HepG2 (cell line): ENCODE measurements around the gene PREX1. TPM values are rescaled to one million over a fixed set of nuclear protein-coding genes. Genes with fewer than 3 reads are reported as not detected.

Experiments
- ATAC-seq: fragments of 200-7000 bp; cut with Tn5 transposase; 3 replicates; pipeline ENCODE4 v1.9.1; 2020; ENCODE audit warnings: mild to moderate bottlenecking, moderate library complexity
- BruUV-seq: library from RNA; stranded (reverse); fragments of 400-500 nt; replicated peaks from 2 replicates; lab custom pipeline; 2021; lab: Mats Ljungman, UMichigan
- CTCF ChIA-PET: fragments of 300-600 bp; formaldehyde crosslinking; extraction: SDS; loops from one replicate; lab custom pipeline; 2021; ENCODE audit warnings: low total read pairs, inconsistent platforms, low intra/inter-chr PET ratio; lab: Yijun Ruan, JAX
- POLR2A ChIA-PET: fragments of 350-600 bp; sonication (Branson Sonifier 250); formaldehyde crosslinking; loops from one replicate; lab custom pipeline; 2020; ENCODE audit warnings: antibody characterized with exemption, inconsistent platforms; lab: Yijun Ruan, JAX
- DNase-seq: peaks from one replicate; pipeline ENCODE4 v3.0.0-alpha.2; 2015; ENCODE audit warnings: low spot score
- FAIRE-seq: peaks from 3 replicates; lab custom pipeline; 2011; peaks lifted over from hg19 to GRCh38; lab: Jason Lieb, UNC
- H2AFZ ChIP-seq: one replicate; pipeline ENCODE4 v1.6.1; 2011; ENCODE audit warnings: low read length, inconsistent platforms
- H3K27ac ChIP-seq: fragments of 300-600 bp; 3 replicates; pipeline ENCODE4 v1.8.0; 2011; ENCODE audit warnings: mixed run types, mild to moderate bottlenecking, mixed read lengths, low read length, inconsistent platforms; ENCODE audit not compliant: insufficient read depth; ENCODE audit errors: extremely low read length
- H3K27me3 ChIP-seq, 2 experiments: fragments of 200-600 bp in 1 of 2; 2 replicates in 1 of 2; 3 replicates in 1 of 2; pipeline versions ENCODE4 v1.6.0 to v1.8.0; 2011; ENCODE audit warnings: low read length in 2 of 2, mild to moderate bottlenecking in 2 of 2, moderate library complexity in 2 of 2, inconsistent platforms in 1 of 2; ENCODE audit not compliant: insufficient read depth in 2 of 2, control insufficient read depth in 1 of 2
- H3K36me3 ChIP-seq, 2 experiments: fragments of 200-600 bp in 1 of 2; replicated peaks in 1 of 2; 2 replicates in 1 of 2; 3 replicates in 1 of 2; pipeline versions ENCODE4 v1.5.1 to v1.8.0; 2011; ENCODE audit warnings: low read length in 2 of 2, inconsistent platforms in 1 of 2; ENCODE audit not compliant: insufficient read depth in 2 of 2, control insufficient read depth in 1 of 2
- H3K4me1 ChIP-seq: 2 replicates; pipeline ENCODE4 v1.5.1; 2012; ENCODE audit warnings: low read length, inconsistent platforms; ENCODE audit not compliant: insufficient read depth
- H3K4me2 ChIP-seq: 2 replicates; pipeline ENCODE4 v1.6.0; 2011; ENCODE audit warnings: low read depth, low read length, inconsistent platforms
- H3K4me3 ChIP-seq, 3 experiments: fragments of 200-600 bp in 1 of 3; sonication (generic), shearing (Covaris generic) in 1 of 3; replicated peaks in 1 of 3; 2 replicates each; pipeline ENCODE4 v1.5.1; 2011 to 2016; ENCODE audit warnings: low read length in 3 of 3, inconsistent platforms in 2 of 3, low read depth in 2 of 3, mild to moderate bottlenecking in 2 of 3, control low read depth in 1 of 3, mixed read lengths in 1 of 3; ENCODE audit not compliant: insufficient read depth in 1 of 3
- H3K79me2 ChIP-seq: one replicate; pipeline ENCODE4 v1.6.1; 2011; ENCODE audit warnings: low read length, inconsistent platforms; ENCODE audit not compliant: insufficient read depth
- H3K9ac ChIP-seq: 2 replicates; pipeline ENCODE4 v1.6.0; 2011; ENCODE audit warnings: mild to moderate bottlenecking, low read depth, low read length, inconsistent platforms; ENCODE audit not compliant: insufficient read depth
- H3K9me3 ChIP-seq: 2 replicates; pipeline ENCODE4 v1.5.1; 2012; ENCODE audit warnings: mild to moderate bottlenecking, low read length
- H4K20me1 ChIP-seq: 2 replicates; pipeline ENCODE4 v1.6.0; 2011; ENCODE audit warnings: inconsistent platforms, mild to moderate bottlenecking, low read length, moderate library complexity; ENCODE audit not compliant: insufficient read depth
- KAT7 ChIP-seq: IDR thresholded peaks from 2 replicates; pipeline ENCODE4 v1.6.1; 2018; ENCODE audit warnings: borderline replicate concordance, missing compliant biosample characterization
- MEIS1 ChIP-seq: sonication (generic); formaldehyde crosslinking; IDR thresholded peaks from 2 replicates; pipeline ENCODE4 v1.9.0; 2021; ENCODE audit warnings: mild to moderate bottlenecking, missing genetic modification reagents, moderate library complexity, borderline replicate concordance
- PREB ChIP-seq: sonication (generic); formaldehyde crosslinking; IDR thresholded peaks from 2 replicates; pipeline ENCODE4 v1.4.0; 2020; ENCODE audit warnings: missing genetic modification reagents
- RFX3 ChIP-seq: IDR thresholded peaks from 2 replicates; pipeline ENCODE4 v1.6.1; 2016; ENCODE audit warnings: missing biosample characterization, missing genetic modification reagents
- XRCC5 ChIP-seq: fragments of 200-400 bp; formaldehyde crosslinking; optimal IDR thresholded peaks from 2 replicates; pipeline ENCODE3; 2017; ENCODE audit warnings: mild to moderate bottlenecking, low read length
- ZBTB7B ChIP-seq: sonication (generic); formaldehyde crosslinking; IDR thresholded peaks from 2 replicates; pipeline ENCODE4 v1.4.0; 2020; ENCODE audit warnings: missing genetic modification reagents
- ZNF326 ChIP-seq: sonication (generic); formaldehyde crosslinking; IDR thresholded peaks from 2 replicates; pipeline ENCODE4 v1.4.0; 2020; ENCODE audit warnings: missing genetic modification reagents, borderline replicate concordance
- WGBS: methylation state at CpG from one replicate; pipeline ENCODE4 v1.1.6; 2017; ENCODE audit warnings: low lambda C conversion rate; 5-methylcytosine and 5-hydroxymethylcytosine counted together
- in situ Hi-C: cut with HindIII; loops from 2 replicates; pipeline ENCODE4 v1.10.0; 2017; ENCODE audit warnings: low pct_unique_long_range_greater_than_20kb; ENCODE audit not compliant: extremely low pct_ligation_motif_present
- intact Hi-C: fragments of 100-400 bp; cut with micrococcal nuclease; formaldehyde crosslinking; loops from one replicate; pipeline ENCODE4 v1.10.0; 2022; ENCODE audit not compliant: unreplicated experiment
- polyA plus RNA-seq, 8 experiments: library from polyadenylated mRNA; depleted of rRNA in 3 of 8; stranded (reverse) in 7 of 8; unstranded in 1 of 8; fragments of >200 nt; fragmentation: Illumina TruSeq in 4 of 8; extraction: Trizol in 4 of 8; gene quantifications; 2 replicates each; pipeline versions ENCODE4 v1.2.1 to v1.2.3, GENCODE V29; 2011 to 2016; ENCODE audit warnings: low read depth in 4 of 8, missing spikeins in 1 of 8, mixed read lengths in 1 of 8; ENCODE audit not compliant: insufficient read depth in 1 of 8
- total RNA-seq, 5 experiments: library from RNA; depleted of rRNA; stranded (reverse); fragments of >200 nt; fragmentation: Illumina TruSeq; extraction: Trizol; gene quantifications; 2 replicates each; pipeline ENCODE4 v1.2.3, GENCODE V29; 2016; ENCODE audit warnings: low read depth in 1 of 5
- TF ChIP-seq, protein P1 (sequence below): sonication (generic); formaldehyde crosslinking; IDR thresholded peaks from 2 replicates; pipeline ENCODE4 v1.4.0; 2020; ENCODE audit warnings: missing genetic modification reagents
- TF ChIP-seq, protein P2 (sequence below): sonication (generic); IDR thresholded peaks from 2 replicates; pipeline ENCODE4 v1.6.1; 2016; ENCODE audit warnings: low read depth, borderline replicate concordance

The PREX1 gene
- total and polyA plus RNA-seq, 2 of the 13 experiments (the other 11 are each of a cell fraction or from before 2014, with no cell fraction given): 0.02 to 0.04 TPM

GRCh38 chr20:48813446-48813747 lies 14.4 kb downstream of the PREX1 start:
- Histone ChIP-seq H2AFZ (no peak overlapping the region), H3K36me3 (no peaks in the 10 kb centered on the region)
- ChIA-PET CTCF (no interaction called here), POLR2A (no interaction called here)
- no peak for DNase-seq
- no peak for ATAC-seq
- no peak for FAIRE-seq
- 26% methylated on average over 3 of the region's 3 CpGs for WGBS
- no peak for TF ChIP-seq KAT7
- TF ChIP-seq ZNF326 (CRISPR knock-in tag): no peak
- TF ChIP-seq XRCC5: no peak
- no peak for TF ChIP-seq ZBTB7B (CRISPR knock-in tag)
- no peak for TF ChIP-seq RFX3 (CRISPR knock-in tag)
- no peak for TF ChIP-seq PREB (CRISPR knock-in tag)
- TF ChIP-seq, protein P1, sequence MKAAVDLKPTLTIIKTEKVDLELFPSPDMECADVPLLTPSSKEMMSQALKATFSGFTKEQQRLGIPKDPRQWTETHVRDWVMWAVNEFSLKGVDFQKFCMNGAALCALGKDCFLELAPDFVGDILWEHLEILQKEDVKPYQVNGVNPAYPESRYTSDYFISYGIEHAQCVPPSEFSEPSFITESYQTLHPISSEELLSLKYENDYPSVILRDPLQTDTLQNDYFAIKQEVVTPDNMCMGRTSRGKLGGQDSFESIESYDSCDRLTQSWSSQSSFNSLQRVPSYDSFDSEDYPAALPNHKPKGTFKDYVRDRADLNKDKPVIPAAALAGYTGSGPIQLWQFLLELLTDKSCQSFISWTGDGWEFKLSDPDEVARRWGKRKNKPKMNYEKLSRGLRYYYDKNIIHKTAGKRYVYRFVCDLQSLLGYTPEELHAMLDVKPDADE (CRISPR knock-in tag): no peak
- TF ChIP-seq, protein P2, sequence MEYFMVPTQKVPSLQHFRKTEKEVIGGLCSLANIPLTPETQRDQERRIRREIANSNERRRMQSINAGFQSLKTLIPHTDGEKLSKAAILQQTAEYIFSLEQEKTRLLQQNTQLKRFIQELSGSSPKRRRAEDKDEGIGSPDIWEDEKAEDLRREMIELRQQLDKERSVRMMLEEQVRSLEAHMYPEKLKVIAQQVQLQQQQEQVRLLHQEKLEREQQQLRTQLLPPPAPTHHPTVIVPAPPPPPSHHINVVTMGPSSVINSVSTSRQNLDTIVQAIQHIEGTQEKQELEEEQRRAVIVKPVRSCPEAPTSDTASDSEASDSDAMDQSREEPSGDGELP: no peak
- no peak for TF ChIP-seq MEIS1 (CRISPR knock-in tag)
- TF ChIP-seq, all 625 proteins: peak for 0
- no peak overlapping the region for H3K27ac ChIP-seq
- peaks cover 4 to 61% of the 10 kb centered on the region in 2 experiments; a peak in 4 of 5 replicates for H3K27me3 ChIP-seq
- H3K79me2 ChIP-seq: no peaks in the 10 kb centered on the region
- H3K4me1 ChIP-seq: no peaks in the 10 kb centered on the region
- intact Hi-C loops (no loop called here), in situ Hi-C loops (no loop called here)
- no TSS peak for BruUV-seq
- no peak overlapping the region for H3K9ac ChIP-seq
- no peak overlapping the region for H3K4me3 ChIP-seq
- no peaks in the 10 kb centered on the region; the same call in 1 of the 2 replicates for H4K20me1 ChIP-seq
- H3K4me2 ChIP-seq: no peak overlapping the region
- no peaks in the 10 kb centered on the region for H3K9me3 ChIP-seq
